ENCODE measurements around the gene SLC38A1.

Gene SLC38A1

DNA sequence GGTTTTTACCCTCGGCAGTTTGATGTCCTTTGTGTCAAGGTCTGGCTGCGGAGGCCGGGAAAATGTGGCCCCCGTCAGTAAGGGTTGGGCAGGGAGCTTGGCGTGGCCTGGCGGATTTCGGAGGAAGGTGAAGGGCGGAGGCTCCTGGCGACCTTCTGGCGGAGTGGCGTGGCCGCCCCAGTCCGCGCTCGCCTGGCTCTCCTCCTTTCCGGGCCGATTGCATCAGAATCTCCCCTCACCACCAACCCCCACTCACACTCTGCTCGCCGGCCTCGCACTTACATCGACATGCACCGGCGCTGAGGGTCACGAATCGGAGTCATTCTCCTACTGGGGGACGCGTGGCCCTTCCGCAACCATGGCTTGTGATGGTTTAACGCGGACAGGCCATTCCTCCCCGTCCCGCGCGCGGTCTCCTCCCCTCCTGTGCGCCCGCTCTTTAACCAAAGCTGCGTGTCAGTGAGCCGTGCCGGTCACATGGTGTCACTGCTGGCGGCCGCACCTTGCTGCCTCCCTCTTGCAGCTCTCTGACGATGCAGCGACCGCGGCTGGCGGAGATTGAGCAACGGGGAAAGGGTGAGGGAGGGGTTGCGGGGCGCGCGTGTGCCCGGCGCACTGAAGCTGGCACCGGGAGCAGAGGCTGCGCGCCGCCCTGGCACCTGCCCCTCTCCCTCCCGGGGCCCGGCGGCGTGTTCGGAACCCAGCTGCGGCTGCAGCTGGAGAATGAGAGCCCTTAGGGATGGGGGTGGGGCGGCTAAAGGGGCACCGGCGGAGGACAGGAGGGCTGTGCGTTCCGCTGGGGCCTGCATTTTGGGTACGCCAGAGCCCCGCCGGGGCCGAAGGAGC lies at the start of gene SLC38A1:
Gene SLC38A1, minus strand, starts transcription at position 461 of the 846 bp plus-strand sequence. CDS start 29,243 bp downstream, outside the sequence.
- peak within 1 kb of the TSS; percentile 92 for H3K4me3 ChIP-seq (ENCODE audit: low read depth, low read length)
- DNase-seq (ENCODE audit: low read depth): peak; percentile 95
- TF ChIP-seq MYC (IDR thresholded peaks at IDR 0.05; ENCODE audit: low read depth, low read length) (peak; percentile 90), POLR2A (IDR thresholded peaks at IDR 0.05; ENCODE audit: extremely low read depth, insufficient read length) (peak; percentile 64), MAX (IDR thresholded peaks at IDR 0.05; ENCODE audit: low read depth, low read length) (peak; percentile 94)
- TF ChIP-seq, protein P1, sequence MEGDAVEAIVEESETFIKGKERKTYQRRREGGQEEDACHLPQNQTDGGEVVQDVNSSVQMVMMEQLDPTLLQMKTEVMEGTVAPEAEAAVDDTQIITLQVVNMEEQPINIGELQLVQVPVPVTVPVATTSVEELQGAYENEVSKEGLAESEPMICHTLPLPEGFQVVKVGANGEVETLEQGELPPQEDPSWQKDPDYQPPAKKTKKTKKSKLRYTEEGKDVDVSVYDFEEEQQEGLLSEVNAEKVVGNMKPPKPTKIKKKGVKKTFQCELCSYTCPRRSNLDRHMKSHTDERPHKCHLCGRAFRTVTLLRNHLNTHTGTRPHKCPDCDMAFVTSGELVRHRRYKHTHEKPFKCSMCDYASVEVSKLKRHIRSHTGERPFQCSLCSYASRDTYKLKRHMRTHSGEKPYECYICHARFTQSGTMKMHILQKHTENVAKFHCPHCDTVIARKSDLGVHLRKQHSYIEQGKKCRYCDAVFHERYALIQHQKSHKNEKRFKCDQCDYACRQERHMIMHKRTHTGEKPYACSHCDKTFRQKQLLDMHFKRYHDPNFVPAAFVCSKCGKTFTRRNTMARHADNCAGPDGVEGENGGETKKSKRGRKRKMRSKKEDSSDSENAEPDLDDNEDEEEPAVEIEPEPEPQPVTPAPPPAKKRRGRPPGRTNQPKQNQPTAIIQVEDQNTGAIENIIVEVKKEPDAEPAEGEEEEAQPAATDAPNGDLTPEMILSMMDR (IDR thresholded peaks at IDR 0.05; ENCODE audit: low read depth, low read length): no peak

DNA sequence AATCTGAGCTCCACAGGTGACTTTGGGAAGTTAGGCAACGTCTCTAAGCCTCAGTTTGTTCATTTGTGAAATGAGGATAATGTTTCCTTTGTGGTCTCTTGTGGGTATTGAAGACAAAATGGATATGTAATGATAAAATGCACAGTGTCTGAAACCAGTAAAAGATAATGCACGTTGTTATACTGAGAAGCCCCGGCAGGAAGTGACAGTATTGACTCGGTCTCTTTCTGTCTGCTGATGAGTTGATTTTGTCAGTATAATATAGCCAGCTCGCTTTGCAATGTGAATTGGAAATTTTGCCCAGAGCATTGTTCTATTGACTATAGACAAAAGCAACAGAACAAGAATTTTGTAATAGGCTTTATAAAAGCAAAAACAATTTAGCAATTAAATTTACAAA lies 49.2 kb upstream of the SLC38A1 start:
- TF ChIP-seq MAX (IDR thresholded peaks at IDR 0.05; ENCODE audit: low read depth, low read length): no peak
- TF ChIP-seq MYC (IDR thresholded peaks at IDR 0.05; ENCODE audit: low read depth, low read length): no peak
- TF ChIP-seq, protein P1 (IDR thresholded peaks at IDR 0.05; ENCODE audit: low read depth, low read length): no peak
- TF ChIP-seq POLR2A (IDR thresholded peaks at IDR 0.05; ENCODE audit: extremely low read depth, insufficient read length): no peak
- no peak overlapping the region for H3K4me3 ChIP-seq (ENCODE audit: low read depth, low read length)
- no peak for DNase-seq (ENCODE audit: low read depth)

GRCh38 chr12:46304070-46304469 lies 35.2 kb upstream of the SLC38A1 start:
- no peak overlapping the region for H3K4me3 ChIP-seq (ENCODE audit: low read depth, low read length)
- no peak for DNase-seq (ENCODE audit: low read depth)
- TF ChIP-seq POLR2A (IDR thresholded peaks at IDR 0.05; ENCODE audit: extremely low read depth, insufficient read length) (no peak), MYC (IDR thresholded peaks at IDR 0.05; ENCODE audit: low read depth, low read length) (no peak), MAX (IDR thresholded peaks at IDR 0.05; ENCODE audit: low read depth, low read length) (no peak)
- TF ChIP-seq, protein P1 (IDR thresholded peaks at IDR 0.05; ENCODE audit: low read depth, low read length): no peak

DNA sequence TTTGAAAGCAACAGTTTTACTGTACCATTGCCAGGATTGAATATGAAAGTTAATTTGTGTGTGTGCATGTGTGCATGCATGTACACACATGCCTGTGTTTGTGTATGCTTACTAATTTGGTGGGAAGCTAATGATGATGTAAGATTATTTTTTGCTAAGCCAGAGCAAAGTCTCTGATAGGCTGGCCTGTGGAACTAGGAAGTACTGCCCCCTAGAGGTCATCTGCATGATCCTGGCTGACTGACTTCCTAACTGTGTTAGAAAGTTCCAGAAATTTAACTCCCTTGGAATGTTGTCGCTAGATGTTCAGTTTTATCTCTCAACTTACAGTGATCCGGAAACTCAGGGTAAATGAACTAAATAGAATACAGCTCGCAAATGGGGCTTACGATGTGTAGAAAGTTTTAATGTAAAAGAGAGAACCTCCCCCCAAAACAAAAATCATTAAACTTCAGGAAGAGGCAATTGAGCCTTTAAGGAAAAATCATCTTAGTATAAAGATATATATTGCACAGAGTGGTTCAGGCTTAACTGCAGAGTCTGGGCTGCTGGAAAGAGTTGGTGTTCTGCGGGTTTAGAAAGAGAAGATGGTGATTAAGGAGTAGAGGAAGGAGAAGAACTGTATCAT lies 34.3 kb upstream of the SLC38A1 start:
- H3K4me3 ChIP-seq (ENCODE audit: low read depth, low read length): no peak overlapping the region
- DNase-seq (ENCODE audit: low read depth): peak; percentile 61
- TF ChIP-seq POLR2A (IDR thresholded peaks at IDR 0.05; ENCODE audit: extremely low read depth, insufficient read length): no peak
- TF ChIP-seq, protein P1 (IDR thresholded peaks at IDR 0.05; ENCODE audit: low read depth, low read length): peak; percentile 61
- no peak for TF ChIP-seq MYC (IDR thresholded peaks at IDR 0.05; ENCODE audit: low read depth, low read length)
- no peak for TF ChIP-seq MAX (IDR thresholded peaks at IDR 0.05; ENCODE audit: low read depth, low read length)

- TF ChIP-seq MAX (IDR thresholded peaks at IDR 0.05; ENCODE audit: low read depth, low read length) (no peak), MYC (IDR thresholded peaks at IDR 0.05; ENCODE audit: low read depth, low read length) (no peak), POLR2A (IDR thresholded peaks at IDR 0.05; ENCODE audit: extremely low read depth, insufficient read length) (no peak)
- TF ChIP-seq, protein P1 (IDR thresholded peaks at IDR 0.05; ENCODE audit: low read depth, low read length): no peak
- no peak overlapping the region for H3K4me3 ChIP-seq (ENCODE audit: low read depth, low read length)
- DNase-seq (ENCODE audit: low read depth): peak; percentile 13
These were observed 32.1 kb upstream of the SLC38A1 start for GRCh38 chr12:46300910-46301309.

All from NB4 (cell line).